ENCODE results near the gene CLCN6. TPM values are rescaled to one million over a fixed set of nuclear protein-coding genes. Genes with fewer than 3 reads are reported as not detected.

The CLCN6 gene
- total RNA-seq, 1 donor from 2014 or later, result 94.3 TPM

DNA sequence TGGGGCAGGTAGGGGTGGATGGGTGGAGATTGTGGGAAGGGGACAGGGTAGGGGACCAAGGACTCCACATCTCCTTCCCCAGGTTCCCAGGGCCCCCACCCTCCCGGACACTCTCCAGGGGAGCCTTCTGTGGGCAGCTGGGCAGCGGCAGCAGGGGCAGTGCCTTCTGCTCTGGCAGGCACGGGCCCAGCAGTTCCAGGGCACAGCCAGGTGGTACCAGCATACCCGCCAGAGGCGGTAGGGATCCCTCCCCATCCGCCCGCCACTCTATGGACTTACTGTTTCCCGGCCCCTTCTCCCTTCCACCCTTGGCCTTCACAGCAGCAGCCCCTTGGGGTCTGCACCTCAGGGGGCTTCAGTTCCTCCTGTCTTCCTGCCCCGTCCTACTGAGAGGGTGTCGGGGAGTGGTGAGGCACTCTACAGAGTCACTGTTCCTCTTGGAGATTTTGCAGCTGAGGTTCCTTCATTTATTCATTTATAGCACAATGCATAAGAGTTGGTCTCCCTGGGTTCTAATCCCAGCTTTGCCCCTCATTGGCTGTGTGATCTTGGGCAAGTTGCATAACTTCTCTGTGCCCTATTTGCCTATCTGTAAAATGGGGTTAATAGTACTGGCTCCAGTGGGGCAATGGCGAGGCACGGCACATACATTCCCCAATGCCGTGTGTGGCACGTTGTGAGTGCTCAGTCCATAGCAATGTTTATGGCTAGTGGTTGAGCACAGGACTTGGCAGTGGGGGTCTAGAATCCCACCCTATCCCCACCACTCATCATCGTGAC is 27.0 kb upstream of the CLCN6 start:
- no peak overlapping the region for H3K27ac Mint-ChIP-seq (ENCODE audit: unreplicated experiment)
- peaks cover 2% of the 10 kb centered on the region for H3K27me3 Mint-ChIP-seq (ENCODE audit: unreplicated experiment)
- H3K4me1 Mint-ChIP-seq (ENCODE audit: low read depth, unreplicated experiment), result no peaks in the 10 kb centered on the region
- TF ChIP-seq, protein P1, sequence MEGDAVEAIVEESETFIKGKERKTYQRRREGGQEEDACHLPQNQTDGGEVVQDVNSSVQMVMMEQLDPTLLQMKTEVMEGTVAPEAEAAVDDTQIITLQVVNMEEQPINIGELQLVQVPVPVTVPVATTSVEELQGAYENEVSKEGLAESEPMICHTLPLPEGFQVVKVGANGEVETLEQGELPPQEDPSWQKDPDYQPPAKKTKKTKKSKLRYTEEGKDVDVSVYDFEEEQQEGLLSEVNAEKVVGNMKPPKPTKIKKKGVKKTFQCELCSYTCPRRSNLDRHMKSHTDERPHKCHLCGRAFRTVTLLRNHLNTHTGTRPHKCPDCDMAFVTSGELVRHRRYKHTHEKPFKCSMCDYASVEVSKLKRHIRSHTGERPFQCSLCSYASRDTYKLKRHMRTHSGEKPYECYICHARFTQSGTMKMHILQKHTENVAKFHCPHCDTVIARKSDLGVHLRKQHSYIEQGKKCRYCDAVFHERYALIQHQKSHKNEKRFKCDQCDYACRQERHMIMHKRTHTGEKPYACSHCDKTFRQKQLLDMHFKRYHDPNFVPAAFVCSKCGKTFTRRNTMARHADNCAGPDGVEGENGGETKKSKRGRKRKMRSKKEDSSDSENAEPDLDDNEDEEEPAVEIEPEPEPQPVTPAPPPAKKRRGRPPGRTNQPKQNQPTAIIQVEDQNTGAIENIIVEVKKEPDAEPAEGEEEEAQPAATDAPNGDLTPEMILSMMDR (IDR thresholded peaks at IDR 0.05; ENCODE audit: partially characterized antibody, unreplicated experiment), result no peak
- H3K4me3 Mint-ChIP-seq (ENCODE audit: unreplicated experiment), result no peak overlapping the region
- H3K36me3 Mint-ChIP-seq (ENCODE audit: unreplicated experiment), result no peaks in the 10 kb centered on the region
- H3K9me3 Mint-ChIP-seq (ENCODE audit: unreplicated experiment), result peaks cover 2% of the 10 kb centered on the region
- no peak for DNase-seq

DNA sequence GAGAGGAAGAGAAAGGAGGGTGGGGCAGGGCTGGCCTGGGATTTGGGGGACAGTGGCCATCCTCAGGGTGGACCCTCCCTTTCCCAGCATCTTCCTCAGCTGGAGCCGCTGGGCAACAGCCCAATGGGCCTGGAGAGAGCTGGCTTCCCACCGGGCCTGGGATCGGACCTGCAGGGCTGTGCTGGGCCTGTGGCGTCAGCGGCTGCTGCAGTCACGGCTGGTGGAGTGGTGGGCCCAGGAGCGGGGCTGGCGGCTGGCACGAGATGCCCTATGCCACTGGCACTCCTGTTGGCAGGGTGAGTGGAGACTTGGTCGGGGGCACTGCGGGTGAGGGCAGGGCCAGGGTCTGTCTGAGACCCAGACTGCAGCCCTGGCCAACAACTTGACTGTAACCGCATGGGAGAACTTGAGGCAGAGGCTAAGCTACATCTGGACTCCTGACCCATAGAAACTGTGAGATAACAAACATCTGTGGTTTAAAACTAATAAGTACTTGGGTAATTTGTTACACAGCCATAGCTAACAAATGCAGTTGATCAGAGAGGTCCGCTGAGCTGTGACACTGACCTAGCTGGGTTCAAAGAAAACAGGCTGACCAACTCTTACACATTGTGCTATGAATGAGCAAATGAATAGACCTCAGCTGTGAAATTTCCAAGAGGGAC is 26.1 kb upstream of the CLCN6 start:
- no peak overlapping the region for H3K27ac Mint-ChIP-seq (ENCODE audit: unreplicated experiment)
- H3K4me3 Mint-ChIP-seq (ENCODE audit: unreplicated experiment), result no peak overlapping the region
- H3K4me1 Mint-ChIP-seq (ENCODE audit: low read depth, unreplicated experiment), result no peaks in the 10 kb centered on the region
- H3K27me3 Mint-ChIP-seq (ENCODE audit: unreplicated experiment), result no peaks in the 10 kb centered on the region
- no peaks in the 10 kb centered on the region for H3K36me3 Mint-ChIP-seq (ENCODE audit: unreplicated experiment)
- H3K9me3 Mint-ChIP-seq (ENCODE audit: unreplicated experiment), result peaks cover 2% of the 10 kb centered on the region
- no peak for DNase-seq
- TF ChIP-seq, protein P1 (IDR thresholded peaks at IDR 0.05; ENCODE audit: partially characterized antibody, unreplicated experiment), result no peak

DNA sequence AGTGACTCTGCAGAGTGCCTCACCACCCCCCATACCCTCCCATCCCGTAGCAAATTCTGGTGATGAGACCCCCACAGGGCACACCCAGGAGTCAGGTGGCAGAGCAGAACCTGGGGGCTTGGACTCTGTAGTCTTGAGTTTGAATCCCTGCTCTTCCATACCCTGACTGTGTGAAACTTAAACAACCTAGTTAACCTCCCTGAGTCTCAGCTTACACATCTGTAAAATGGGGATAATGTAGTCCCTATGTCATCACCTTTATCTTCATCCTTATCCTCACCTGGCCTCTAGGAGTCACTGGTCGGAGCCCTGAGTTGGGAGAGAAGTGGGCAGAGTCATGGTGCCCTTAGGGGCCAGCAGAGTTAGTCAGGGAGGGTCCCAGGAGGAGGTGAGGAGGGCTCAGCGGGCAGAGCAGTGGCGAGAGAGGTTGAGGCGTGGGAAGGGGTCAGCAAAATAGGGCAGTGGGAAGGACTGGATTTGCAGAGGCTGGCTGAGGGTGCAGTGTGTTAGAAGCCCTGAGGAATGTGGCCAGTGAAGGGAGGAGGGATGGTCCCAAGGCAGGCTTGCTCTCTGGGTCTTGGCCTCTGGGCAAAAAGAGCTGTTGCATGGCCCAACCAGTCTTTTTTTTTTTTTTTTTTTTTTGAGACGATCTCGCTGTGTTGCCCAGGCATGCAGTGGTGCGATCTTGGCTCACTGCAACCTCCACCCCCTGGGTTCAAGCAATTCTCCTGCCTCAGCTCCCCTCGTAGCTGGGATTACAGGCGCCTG is 25.4 kb upstream of the CLCN6 start:
- TF ChIP-seq, protein P1 (IDR thresholded peaks at IDR 0.05; ENCODE audit: partially characterized antibody, unreplicated experiment), result no peak
- Mint-ChIP-seq H3K36me3 (ENCODE audit: unreplicated experiment) (no peaks in the 10 kb centered on the region), H3K4me1 (ENCODE audit: low read depth, unreplicated experiment) (peaks cover 2% of the 10 kb centered on the region), H3K27ac (ENCODE audit: unreplicated experiment) (no peak overlapping the region), H3K9me3 (ENCODE audit: unreplicated experiment) (peaks cover 2% of the 10 kb centered on the region), H3K27me3 (ENCODE audit: unreplicated experiment) (no peaks in the 10 kb centered on the region), H3K4me3 (ENCODE audit: unreplicated experiment) (no peak overlapping the region)
- DNase-seq, result no peak

DNA sequence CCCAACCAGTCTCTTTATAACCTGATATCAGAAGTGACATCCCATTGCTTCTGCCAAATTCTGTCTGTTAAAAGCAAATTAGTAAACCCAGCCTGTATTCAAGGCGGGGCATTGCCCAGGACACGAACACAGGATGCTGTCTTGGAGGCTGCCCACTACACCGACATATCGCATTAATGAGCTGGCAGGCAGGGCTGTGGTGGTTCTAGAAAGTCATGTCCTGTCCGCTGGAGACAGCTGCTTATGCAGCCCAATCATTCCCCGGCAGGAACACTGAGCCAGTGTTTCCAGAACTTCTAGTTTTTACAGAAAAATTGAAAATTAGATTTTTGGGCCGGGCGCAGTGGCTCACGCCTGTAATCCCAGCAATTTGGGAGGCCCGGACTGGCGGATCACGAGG is 24.7 kb upstream of the CLCN6 start:
- no peak for DNase-seq
- TF ChIP-seq, protein P1 (IDR thresholded peaks at IDR 0.05; ENCODE audit: partially characterized antibody, unreplicated experiment), result no peak
- no peaks in the 10 kb centered on the region for H3K36me3 Mint-ChIP-seq (ENCODE audit: unreplicated experiment)
- H3K27me3 Mint-ChIP-seq (ENCODE audit: unreplicated experiment), result no peaks in the 10 kb centered on the region
- peaks cover 4% of the 10 kb centered on the region for H3K9me3 Mint-ChIP-seq (ENCODE audit: unreplicated experiment)
- no peak overlapping the region for H3K4me3 Mint-ChIP-seq (ENCODE audit: unreplicated experiment)
- H3K27ac Mint-ChIP-seq (ENCODE audit: unreplicated experiment), result no peak overlapping the region
- peaks cover 2% of the 10 kb centered on the region for H3K4me1 Mint-ChIP-seq (ENCODE audit: low read depth, unreplicated experiment)
